Rectal smooth muscle tissue (tissue), 1 donor: ENCODE measurements around the gene SAP130.

Source experiments
- H3K27ac ChIP-seq: one replicate; pipeline ENCODE4 v1.7.0; 2013; ENCODE audit warnings: low read depth, low read length, inconsistent platforms
- H3K27me3 ChIP-seq: one replicate; pipeline ENCODE4 v1.7.0; 2013; ENCODE audit warnings: low read length; ENCODE audit not compliant: control insufficient read depth, insufficient read depth
- H3K36me3 ChIP-seq: one replicate; pipeline ENCODE4 v1.7.0; 2013; ENCODE audit warnings: low read length; ENCODE audit not compliant: control insufficient read depth, insufficient read depth
- H3K4me1 ChIP-seq: one replicate; pipeline ENCODE4 v1.7.0; 2013; ENCODE audit warnings: low read length; ENCODE audit not compliant: control insufficient read depth, insufficient read depth
- H3K4me3 ChIP-seq: one replicate; pipeline ENCODE4 v1.7.0; 2013; ENCODE audit warnings: low read length
- H3K9ac ChIP-seq: one replicate; pipeline ENCODE4 v1.7.0; 2013; ENCODE audit warnings: low read length

The SAP130 gene

DNA sequence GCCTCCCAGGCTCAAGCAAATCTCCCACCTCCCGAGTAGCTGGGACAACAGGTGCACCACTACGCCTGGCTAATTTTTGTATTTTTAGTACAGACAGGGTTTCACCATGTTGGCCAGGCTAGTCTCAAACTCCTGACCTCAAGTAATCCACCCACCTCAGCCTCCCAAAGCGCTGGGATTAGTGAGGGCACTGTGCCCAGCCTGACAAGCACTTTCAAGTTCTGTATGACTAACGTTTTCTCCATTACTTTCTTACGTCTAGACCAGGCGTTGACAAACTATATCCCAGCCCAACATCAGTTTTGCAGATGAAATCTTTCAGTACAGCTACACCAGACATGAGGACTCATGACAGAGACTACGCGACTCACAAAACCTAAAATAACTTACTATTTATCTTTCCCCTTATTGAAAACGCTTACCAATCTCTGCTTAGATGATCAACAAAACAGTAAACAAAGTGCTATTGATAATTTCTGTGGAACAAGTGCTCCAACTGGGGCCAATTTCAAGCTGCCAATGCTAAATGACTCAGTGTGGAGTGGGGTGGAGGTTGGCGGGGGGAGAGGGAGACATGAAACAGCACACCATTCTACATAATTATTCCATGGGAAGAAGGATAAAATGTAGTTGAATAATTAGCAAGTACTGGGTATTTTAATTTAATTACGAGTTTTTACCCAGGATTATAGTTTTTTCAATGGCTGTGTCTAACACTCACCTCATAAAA is 59.1 kb downstream of the SAP130 start:
- no peak overlapping the region for H3K9ac ChIP-seq

DNA sequence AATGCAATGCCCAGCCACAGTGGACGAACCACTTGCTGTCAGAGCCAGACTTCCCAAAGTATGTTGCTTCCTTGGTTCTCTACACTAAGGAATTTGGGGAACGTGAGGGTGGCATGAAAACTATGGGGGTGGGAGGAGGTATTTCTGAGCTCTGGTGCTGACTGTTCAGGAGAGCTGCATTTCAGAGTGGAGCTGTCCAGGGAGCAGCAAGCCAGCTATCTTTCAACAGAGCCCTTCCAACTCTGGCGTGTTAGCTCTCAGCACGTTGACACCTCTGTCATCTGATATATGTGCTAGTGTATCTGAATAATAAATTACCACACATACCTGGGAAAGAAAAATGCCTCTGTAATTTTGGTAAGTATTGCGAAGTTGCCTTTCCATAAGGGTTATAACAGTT is 66.1 kb downstream of the SAP130 start:
- Histone ChIP-seq H3K27ac (no peak overlapping the region), H3K36me3 (peaks cover 5% of the 10 kb centered on the region), H3K4me3 (no peak overlapping the region), H3K9ac (no peak overlapping the region), H3K27me3 (no peaks in the 10 kb centered on the region), H3K4me1 (no peaks in the 10 kb centered on the region)

More for the DNA sequence above, 59.1 kb downstream of the SAP130 start:
- no peaks in the 10 kb centered on the region for H3K27me3 ChIP-seq
- H3K36me3 ChIP-seq, result peaks cover under 1% of the 10 kb centered on the region
- H3K4me1 ChIP-seq, result no peaks in the 10 kb centered on the region
- no peak overlapping the region for H3K27ac ChIP-seq
- H3K4me3 ChIP-seq, result no peak overlapping the region

DNA sequence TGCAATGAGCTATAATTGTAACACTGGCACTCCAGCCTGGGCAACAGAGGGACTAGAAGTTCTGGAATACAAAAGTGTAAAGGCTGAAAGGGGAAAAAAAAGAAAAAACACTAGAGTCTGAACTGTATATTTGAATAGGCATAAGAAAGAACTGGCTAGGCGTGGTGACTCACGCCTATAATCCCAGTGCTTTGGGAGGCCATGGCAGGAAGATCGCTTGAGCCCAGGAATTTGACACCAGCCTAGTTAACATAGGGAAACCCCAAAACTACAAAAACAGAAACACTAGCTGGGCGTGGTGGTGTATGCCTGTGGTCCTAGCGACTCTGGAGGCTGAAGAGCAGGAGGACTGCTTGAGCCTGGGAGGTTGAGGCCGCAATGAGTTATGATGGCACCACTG is 70.6 kb downstream of the SAP130 start:
- no peak overlapping the region for H3K27ac ChIP-seq
- peaks cover 5% of the 10 kb centered on the region for H3K36me3 ChIP-seq
- no peaks in the 10 kb centered on the region for H3K27me3 ChIP-seq

DNA sequence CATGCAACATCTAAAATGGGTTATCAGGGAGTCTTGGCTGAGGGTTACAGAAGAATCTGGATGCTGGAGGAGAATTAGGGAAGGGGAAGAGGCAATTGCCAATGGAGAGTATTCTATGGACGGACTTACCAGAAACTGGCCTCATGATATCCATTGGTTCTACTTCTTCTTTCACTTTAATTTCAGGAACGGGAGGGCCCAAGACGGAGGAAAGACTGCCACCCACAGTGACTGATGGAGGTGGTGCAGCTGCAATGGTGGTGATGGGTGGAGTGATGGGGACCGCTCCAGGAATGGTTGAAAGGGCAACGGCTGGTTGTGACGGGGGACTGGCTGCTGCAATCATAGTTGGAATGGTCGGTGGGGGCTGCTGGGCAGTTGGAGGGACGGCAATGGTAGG is 73.0 kb downstream of the SAP130 start:
- no peak overlapping the region for H3K4me3 ChIP-seq
- H3K27me3 ChIP-seq, result no peaks in the 10 kb centered on the region
- H3K27ac ChIP-seq, result no peak overlapping the region
- H3K4me1 ChIP-seq, result peaks cover 12% of the 10 kb centered on the region
- H3K9ac ChIP-seq, result no peak overlapping the region
- peaks cover 16% of the 10 kb centered on the region for H3K36me3 ChIP-seq

More for the DNA sequence above, 70.6 kb downstream of the SAP130 start:
- Histone ChIP-seq H3K4me1 (peaks cover 12% of the 10 kb centered on the region), H3K9ac (no peak overlapping the region), H3K4me3 (no peak overlapping the region)

DNA sequence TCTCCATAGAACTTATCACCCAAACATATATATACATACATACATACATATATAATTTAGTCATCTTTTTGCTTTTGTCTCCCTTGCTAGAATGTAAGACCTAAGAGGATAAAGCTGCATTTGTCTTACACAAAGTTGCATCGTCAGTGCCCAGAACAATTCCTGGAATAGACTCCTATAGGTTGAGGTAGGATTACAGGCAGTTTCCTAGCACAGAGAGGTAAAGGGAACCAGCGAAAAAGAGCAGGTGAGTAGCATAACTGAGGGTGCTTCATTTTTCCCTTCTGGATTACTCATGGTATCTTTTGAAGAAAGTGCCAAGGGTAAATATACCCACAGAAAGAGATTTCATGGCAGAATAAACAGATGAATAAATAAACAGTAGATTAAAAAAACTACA is 74.0 kb downstream of the SAP130 start:
- Histone ChIP-seq H3K36me3 (peaks cover 22% of the 10 kb centered on the region), H3K4me3 (no peak overlapping the region), H3K27ac (peak overlapping the region; percentile 74), H3K4me1 (peaks cover 12% of the 10 kb centered on the region), H3K9ac (no peak overlapping the region), H3K27me3 (no peaks in the 10 kb centered on the region)

DNA sequence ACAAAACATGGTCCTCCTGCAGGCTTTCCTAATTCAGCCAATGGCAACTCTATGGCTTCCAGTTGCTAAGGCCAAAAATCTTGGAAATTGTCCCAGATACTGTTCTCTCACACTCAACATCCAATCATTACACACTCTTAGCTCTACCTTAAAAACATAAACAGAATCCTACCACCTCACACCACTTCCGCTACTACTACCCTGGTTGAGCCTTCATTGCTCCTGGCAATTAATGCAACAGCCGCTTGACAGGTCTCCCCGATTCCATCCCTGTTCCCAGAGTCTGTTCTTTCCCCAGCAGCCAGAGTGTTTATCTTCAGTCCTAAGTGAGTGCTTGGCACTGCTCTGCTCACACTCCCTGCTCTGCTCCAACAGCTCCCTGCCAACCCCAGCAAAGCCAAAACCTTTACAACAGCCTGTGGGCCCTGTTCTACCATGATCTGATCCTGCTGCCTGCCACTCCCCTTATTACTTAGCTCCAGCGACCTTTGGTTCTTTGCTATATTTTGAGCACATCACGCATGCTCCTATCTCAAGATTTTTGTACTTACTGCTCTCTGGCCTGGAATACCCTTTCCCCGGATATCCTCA is 74.6 kb downstream of the SAP130 start:
- H3K9ac ChIP-seq, result no peak overlapping the region
- H3K4me1 ChIP-seq, result peaks cover 12% of the 10 kb centered on the region
- peaks cover 25% of the 10 kb centered on the region for H3K36me3 ChIP-seq
- H3K4me3 ChIP-seq, result no peak overlapping the region
- H3K27ac ChIP-seq, result peak overlapping the region; percentile 74
- no peaks in the 10 kb centered on the region for H3K27me3 ChIP-seq

DNA sequence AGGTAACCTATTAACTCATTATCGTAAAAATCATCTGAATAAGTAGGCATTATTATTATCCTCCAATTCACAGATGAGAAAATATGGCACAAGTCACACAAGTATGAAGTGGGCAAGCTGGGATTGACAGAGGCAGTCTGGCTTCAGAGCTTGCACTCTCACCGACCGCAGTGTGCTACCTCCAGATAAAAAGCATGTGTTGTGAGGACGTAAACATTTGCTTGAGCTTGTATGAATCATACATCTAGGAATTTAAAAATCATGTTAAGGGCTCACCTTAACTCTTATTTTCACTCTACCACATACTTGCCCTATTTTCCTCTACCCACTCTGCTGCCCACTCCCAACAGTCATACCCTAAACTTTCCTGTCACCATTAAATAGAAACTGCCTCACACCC is 76.8 kb downstream of the SAP130 start:
- Histone ChIP-seq H3K4me1 (peaks cover 12% of the 10 kb centered on the region), H3K9ac (no peak overlapping the region), H3K27me3 (no peaks in the 10 kb centered on the region), H3K36me3 (peaks cover 29% of the 10 kb centered on the region), H3K4me3 (no peak overlapping the region), H3K27ac (no peak overlapping the region)

DNA sequence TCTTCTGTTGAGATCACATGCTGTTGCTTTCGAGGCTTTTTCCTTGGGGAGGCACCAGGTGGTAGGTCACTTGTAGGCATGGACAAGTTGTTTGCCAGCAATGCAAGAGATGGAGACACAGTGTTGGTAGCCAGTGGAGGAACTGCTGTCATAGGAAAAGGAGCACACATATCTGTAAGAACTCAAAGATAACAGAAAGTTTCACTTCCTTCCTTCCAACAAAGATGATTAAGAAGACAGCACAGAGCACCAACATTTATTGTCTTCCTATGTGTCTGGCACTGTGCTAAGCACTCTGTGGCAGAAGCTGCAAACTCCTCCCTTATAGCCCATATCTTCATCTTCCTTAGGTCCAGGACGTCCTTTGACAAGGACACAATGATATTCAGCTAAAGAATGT is 77.6 kb downstream of the SAP130 start:
- H3K27ac ChIP-seq, result no peak overlapping the region
- H3K36me3 ChIP-seq, result peaks cover 31% of the 10 kb centered on the region
- no peaks in the 10 kb centered on the region for H3K27me3 ChIP-seq
- H3K4me3 ChIP-seq, result no peak overlapping the region
- H3K9ac ChIP-seq, result no peak overlapping the region
- H3K4me1 ChIP-seq, result peaks cover 12% of the 10 kb centered on the region

DNA sequence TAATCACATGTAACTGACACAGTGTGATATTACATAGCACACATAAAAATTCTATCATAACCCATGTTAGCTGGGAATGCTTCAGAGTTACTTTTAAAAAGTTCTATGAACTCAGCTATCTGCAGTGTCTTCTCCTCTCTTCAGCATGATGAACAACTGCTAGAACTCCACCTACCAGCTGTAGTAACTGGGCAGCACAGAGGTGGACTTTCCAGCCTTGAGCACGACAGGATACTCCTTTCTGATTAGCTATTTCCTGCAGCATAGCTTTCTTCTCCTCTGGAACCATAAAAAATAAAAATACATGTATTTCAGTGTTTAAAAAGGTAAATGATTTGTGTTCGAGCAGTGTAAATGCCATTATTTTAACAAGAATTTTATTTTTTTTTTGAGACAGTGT is 82.6 kb downstream of the SAP130 start:
- Histone ChIP-seq H3K27ac (no peak overlapping the region), H3K4me1 (no peaks in the 10 kb centered on the region), H3K4me3 (no peak overlapping the region), H3K27me3 (no peaks in the 10 kb centered on the region), H3K9ac (no peak overlapping the region), H3K36me3 (peaks cover 30% of the 10 kb centered on the region)

DNA sequence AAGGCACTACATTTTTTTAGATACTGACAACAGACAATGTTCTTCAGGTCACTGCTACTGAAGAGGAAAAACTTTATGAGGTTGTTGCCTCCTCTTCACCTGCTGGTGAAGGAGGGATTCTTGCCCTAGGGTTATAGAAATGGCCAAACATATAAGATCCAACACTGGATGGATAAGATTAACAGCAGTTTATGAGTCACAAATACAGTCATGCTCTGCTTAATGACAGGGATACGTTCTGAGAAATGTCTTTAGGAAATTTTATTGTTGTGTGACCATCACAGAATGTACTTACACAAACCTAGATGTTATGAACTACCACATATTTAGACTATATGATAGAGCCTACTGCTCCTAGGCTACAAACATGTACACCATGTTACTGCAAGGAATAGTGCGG is 84.7 kb downstream of the SAP130 start:
- H3K9ac ChIP-seq, result no peak overlapping the region
- no peak overlapping the region for H3K4me3 ChIP-seq
- no peaks in the 10 kb centered on the region for H3K27me3 ChIP-seq
- no peak overlapping the region for H3K27ac ChIP-seq
- peaks cover 17% of the 10 kb centered on the region for H3K36me3 ChIP-seq
- H3K4me1 ChIP-seq, result no peaks in the 10 kb centered on the region

DNA sequence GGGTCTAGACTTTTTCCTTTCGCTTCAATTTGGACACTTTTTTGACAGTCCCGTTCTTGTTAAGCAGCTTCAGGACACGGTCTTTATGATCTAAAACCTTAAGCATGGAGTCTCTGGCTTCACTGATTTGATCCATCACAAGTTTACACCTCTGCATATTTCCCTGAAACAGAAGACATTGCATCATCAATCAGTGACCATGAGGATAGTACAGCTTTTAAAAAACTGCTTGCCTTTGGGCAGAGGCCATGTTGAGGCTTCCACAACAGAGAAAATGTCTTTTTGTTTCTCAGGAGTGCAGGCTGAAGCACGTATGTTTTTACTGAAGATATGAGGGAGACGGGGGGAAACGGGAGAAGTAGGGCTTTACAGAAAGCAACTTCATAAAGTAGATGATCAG is 85.9 kb downstream of the SAP130 start:
- H3K4me1 ChIP-seq, result no peaks in the 10 kb centered on the region
- no peak overlapping the region for H3K4me3 ChIP-seq
- no peak overlapping the region for H3K27ac ChIP-seq
- H3K36me3 ChIP-seq, result peaks cover 16% of the 10 kb centered on the region
- no peak overlapping the region for H3K9ac ChIP-seq
- H3K27me3 ChIP-seq, result no peaks in the 10 kb centered on the region

DNA sequence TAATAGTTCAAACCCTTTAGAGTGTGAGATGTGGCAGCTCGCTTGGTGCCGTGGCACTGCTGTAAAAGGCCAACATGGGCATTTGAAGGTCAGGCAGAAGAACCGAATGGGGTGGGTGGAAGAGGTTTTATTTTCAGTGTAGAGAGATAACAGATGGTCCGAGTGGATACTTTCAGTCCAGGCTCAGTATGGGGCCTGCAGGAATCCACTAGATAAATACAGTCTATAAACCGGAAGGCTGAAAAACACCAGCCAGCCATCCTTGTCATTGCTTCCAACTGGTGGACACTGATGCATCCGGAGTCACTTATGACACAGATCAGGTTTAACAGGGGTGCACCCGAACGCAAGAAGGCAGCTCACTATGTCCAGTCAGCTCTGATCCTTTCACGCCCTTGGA is 86.4 kb downstream of the SAP130 start:
- no peak overlapping the region for H3K4me3 ChIP-seq
- H3K27ac ChIP-seq, result no peak overlapping the region
- H3K4me1 ChIP-seq, result no peaks in the 10 kb centered on the region
- no peaks in the 10 kb centered on the region for H3K27me3 ChIP-seq
- peaks cover 13% of the 10 kb centered on the region for H3K36me3 ChIP-seq
- no peak overlapping the region for H3K9ac ChIP-seq

DNA sequence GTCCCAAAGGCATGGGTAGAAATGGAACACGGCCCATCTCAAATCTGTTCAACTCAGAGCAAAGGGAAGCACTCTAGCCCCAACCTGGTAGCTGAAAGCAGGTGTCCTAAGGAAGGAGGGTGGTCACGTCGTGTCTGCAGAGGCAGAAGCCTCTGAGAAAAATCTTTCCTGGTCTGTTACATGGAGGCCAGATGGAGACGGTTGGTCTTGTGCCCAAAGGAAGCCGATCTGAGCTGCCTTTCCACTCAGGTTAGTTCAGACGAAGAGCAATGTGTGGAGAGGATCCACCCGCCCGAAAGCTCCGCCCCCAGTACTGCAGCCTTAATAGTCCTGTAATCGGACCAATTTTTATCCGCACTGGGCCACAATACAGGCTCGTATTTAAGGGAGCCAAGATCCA is 87.2 kb downstream of the SAP130 start:
- H3K27ac ChIP-seq, result no peak overlapping the region
- no peaks in the 10 kb centered on the region for H3K4me1 ChIP-seq
- H3K4me3 ChIP-seq, result no peak overlapping the region
- H3K36me3 ChIP-seq, result peaks cover 13% of the 10 kb centered on the region
- no peak overlapping the region for H3K9ac ChIP-seq
- no peaks in the 10 kb centered on the region for H3K27me3 ChIP-seq
